ENCODE measurements around the gene RPL26.
"Not testable (repeated sequence)": the region's sequence is repeated elsewhere in the genome, so short reads cannot be mapped to it uniquely, and the experiment has no call there.

The RPL26 gene

GRCh38 chr17:8393470-8394231 lies 10.7 kb upstream of the RPL26 start:
- DNase-seq = peak; percentile 26 to 28

GRCh38 chr17:8392674-8393469 lies 9.9 kb upstream of the RPL26 start:
- no peak for DNase-seq

DNA sequence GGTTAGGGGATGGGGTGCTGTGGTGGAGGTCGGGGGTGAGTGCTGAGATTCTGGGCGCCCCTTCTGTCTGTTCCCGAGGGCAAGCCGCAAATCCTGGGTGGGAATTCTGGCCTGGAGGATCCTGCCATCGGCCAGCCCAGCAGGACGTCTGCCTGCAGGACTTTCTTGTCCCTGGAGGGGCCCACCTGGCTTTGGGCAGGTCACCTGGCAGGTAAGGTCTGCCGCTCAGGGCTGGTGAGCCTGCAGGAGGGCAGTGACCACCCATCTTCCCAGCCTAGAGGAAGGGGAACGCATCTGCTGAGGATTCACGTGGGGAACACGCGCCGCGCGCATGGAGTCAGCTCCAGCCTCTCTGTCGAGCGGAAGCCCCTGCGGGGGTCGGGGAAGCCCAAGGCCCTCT lies 9.3 kb upstream of the RPL26 start:
- DNase-seq = no peak

DNA sequence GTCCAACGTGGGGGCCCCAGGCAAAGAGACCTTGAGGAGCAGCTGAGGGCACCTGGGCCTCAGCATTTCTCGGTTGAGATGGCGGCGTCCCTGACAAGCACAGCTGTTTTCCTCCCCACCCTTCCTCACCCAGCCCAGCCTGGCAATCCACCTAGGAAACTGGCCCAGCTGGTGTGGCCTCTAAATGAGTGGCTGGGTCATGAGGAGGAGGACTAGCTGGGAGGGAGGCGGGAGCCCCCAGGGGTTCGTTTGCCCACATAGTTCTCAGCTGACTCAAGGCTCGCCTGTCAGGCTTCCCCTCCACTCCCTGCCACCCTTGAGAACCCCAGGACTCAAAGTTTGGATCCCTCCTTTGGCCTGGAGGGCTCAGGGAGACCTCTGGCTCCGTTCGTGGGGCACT lies 8.7 kb upstream of the RPL26 start:
- DNase-seq = no peak

DNA sequence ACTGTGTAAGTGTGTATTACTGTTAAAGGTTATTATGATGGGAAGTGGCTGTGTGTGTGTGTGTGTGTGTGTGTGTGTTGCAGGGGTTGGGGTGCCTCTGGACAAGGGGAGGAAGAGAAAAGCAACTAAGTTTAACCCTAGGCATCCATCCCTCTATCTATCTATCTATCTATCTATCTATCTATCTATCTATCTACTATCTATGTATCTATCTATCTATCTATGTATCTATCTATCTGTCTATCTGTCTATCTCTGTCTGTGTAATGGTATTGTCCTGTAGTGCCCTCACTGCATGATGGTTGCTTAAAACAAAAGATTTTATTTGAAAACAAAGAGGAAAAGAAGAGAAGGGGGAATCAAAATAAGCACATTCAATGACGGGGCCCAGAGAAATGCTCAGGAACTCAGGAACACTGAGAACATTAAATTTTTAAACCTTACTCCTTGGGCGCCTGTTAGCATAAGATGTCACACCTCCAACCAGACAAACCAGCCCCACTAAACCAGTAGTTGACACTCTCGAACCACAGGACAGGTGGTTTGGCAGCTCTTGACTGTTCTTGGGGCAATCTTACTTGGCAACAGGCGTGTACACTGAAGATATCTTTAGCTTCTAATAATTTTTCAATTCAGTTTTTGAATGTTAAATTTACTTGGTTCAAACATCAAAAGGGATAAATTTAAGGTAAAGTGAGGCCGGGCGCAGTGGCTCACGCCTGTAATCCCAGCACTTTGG lies 5.1 kb upstream of the RPL26 start:
- no peak for DNase-seq

- DNase-seq = no peak
Observed at GRCh38 chr17:8386841-8387240, 3.8 kb upstream of the RPL26 start.

DNA sequence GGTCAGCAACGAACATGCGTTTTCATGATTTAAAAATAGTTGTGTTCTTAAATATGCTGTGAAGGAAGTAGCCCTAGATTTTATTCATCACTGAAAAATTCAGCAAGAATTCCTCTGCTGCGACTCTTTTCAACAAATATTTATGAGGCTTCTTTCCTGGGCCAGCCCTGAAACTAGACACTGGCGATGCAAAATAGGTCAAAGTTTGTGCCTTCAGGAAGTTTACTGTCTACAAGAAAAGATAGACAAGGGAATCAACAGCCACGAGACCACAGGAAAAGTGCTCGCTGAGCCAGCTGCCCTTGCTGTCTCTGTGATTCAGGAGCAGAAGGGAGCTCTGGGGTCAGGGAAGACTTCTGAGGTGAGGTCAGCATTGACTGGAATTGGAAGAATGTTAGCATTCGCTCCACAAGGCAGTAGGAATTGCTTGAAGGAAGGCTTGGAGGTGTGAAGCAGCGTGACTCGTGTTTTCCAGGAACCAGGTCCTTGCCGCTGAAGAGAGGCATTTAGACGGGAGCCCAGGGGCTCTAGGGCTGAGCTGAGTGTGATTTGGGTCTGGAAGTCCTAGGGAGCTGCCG lies 1.9 kb upstream of the RPL26 start:
- no peak for DNase-seq

GRCh38 chr17:8382880-8383142 lies 182 bp downstream of the RPL26 start:
- DNase-seq = no peak

- no peak for DNase-seq
Observed at GRCh38 chr17:8382052-8382879, 727 bp downstream of the RPL26 start.

DNA sequence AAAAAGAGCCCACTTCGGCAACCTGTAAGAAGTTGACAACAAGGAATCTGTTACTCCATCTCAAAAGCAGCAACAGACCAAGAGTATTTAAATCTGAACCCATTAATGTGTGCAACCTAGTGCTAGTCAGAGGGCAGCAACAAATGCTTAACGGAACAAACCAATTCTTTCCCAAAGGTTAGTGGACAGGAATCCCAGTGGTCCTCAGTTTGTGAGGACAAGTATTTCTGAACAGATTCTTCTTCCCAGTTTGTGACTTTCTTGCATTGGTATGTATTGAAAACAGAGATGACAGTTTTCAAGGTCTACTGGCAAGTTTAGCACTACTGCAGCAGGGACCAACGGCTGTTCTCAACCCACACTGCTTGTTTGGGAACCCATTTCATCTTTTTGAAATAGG lies 2.9 kb downstream of the RPL26 start:
- DNase-seq = no peak

- not testable (repeated sequence) for DNase-seq
Observed at GRCh38 chr17:8378117-8378516, 4.9 kb downstream of the RPL26 start.

- DNase-seq = no peak
Observed at GRCh38 chr17:8377422-8377821, 5.6 kb downstream of the RPL26 start.

DNA sequence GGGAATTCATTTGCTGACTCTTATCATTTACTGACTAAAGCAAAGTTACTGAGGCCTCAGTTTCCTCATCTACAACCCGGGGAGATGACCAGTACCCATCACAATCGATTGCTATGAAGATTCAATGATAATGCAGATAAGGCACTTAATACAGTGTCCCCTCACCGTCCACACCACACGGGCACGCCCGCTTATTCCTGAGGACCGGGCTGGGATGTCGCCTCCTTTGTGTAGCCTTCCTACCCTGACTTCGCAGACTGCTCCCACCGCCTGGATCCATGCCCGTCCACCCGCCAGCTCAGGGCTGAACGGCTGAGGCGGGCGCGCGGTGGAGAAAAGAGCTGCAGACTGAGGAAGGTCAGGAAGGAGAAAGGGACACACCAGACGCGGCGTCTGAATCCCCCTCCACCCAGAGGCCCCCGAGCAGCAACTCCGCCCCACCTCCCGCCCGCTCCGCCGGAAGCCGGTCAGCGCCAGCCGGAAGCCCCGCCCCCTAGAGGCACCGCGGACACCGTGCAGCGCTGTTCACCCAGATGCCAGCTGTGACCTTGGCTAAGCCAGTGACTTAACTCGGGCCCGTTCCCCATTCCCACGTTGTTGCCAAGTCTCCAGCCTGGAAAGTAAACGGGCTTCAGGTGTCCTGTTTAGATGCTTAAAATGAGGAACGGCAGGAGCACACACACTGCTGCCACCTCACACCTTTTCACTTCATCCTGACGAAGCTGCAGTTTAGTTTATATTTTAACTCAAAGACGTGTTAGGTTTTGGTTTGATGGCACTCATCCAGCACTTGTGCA lies 6.5 kb downstream of the RPL26 start, which contains the start of gene KRABD2:
Gene KRABD2, minus strand, starts transcription at position 434 of the 797 bp plus-strand sequence.
- peak; percentile 86 to 88 for DNase-seq

- DNase-seq = no peak
Observed at GRCh38 chr17:8375738-8376259, 7.2 kb downstream of the RPL26 start.

DNA sequence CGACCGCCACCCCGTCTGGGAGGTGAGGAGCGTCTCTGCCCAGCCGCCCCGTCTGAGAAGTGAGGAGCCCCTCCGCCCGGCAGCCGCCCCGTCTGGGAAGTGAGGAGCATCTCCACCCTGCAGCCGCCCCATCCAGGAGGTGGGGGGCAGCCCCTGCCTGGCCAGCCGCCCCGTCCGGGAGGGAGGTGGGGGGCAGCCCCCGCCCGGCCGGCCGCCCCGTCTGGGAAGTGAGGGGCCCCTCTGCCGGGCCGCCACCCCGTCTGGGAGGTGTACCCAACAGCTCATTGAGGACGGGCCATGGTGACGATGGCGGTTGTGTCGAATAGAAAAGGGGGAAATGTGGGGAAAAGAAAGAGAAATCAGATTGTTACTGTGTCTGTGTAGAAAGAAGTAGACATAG lies 9.1 kb downstream of the RPL26 start:
- DNase-seq = not testable (repeated sequence)

DNA sequence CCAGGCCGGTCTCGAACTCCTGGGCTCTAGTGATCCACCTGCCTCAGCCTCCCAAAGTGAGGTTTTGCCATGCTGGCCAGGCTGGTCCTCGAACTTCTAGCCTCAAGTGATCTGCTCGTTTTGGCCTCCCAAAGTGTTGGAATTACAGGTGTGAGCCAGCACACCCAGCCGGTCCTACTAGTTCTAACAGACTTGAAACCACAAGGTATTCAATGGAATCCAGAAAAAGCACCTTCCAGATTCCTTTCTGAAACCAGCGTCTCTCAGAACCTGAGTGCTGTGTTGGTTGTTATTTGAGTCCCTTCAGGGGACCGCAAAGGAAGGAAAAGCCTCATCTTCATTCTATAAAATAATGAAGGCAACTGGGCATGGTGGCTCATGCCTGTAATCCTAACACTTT lies 10.6 kb downstream of the RPL26 start:
- no peak for DNase-seq

DNA sequence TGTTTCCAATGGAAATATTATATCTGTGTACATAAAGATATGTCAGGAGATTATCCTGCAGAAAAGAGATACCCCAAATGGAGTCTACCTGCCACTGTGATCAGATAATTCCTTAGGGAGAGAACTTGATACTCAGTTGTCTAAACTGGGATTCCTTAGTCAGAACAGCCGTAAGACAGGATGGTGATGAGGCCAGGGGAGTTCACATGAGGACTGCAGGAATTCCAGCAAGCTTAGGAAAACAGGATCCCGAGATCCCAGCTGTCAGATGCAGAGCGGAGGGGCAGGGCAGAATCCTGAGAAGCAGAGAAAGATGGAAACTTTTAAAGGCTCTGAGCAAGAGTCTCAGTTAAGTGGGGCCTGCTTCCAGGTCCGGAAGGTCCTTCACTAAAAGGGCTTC lies 11.2 kb downstream of the RPL26 start:
- no peak for DNase-seq

DNA sequence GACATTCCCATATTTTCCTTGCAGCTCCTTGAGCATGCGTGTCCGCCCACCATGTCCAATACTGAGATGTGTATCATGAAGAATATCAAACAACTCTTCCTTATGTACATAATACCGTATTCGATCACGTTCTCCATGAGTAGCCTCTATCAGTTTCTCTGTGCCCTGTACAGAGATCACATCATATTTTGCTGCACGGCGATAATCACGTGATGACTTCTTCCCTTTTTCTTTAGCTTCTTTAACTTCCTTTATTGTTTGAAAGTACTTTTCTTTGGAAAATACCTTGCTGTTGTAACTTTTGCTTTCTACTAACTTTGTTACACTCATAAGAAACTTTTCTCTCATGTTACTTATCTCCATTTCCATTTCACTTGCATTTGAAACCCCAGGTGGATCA lies 13.0 kb downstream of the RPL26 start:
- DNase-seq = no peak

DNA sequence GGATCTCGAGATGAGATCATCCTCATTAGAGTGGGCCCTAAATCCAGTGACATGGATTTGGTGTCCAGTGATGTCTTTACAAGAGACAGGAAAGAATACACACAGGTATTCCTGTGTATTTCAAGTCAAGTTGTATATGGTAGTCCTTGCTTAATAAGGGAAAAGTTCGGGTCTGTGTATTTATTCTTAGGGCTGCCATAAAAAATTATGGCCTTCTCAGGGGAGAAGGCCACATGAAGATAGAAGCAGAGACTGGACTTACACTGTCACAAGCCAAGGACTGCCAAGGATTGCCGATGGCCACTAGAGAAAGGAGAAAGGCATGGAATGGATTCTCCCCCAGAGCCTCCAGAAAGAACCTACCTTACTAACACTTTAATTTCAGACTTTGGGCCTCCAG lies 14.8 kb downstream of the RPL26 start:
- DNase-seq = no peak

- DNase-seq = no peak
Observed at GRCh38 chr17:8366231-8366630, 16.8 kb downstream of the RPL26 start.

DNA sequence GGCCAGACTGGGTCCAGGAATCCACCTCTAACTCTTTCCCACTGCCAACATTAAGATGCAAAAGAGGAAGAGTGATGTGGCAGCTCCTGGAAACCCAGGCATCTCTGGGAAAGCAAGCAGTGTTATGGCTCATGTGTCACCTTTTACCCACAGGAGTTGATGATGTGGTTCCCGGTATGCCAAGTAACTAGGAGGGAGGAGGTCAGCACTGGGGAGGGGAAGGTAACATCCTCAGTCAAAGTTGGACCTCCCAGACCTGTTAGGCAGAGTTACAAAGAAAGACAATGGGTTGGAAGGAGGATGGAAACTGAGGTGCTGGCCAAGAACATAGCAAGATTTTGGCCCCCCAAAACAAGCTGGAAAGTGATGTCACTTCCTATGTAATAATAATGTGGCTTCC lies 17.9 kb downstream of the RPL26 start:
- no peak for DNase-seq
